Osteoblast (primary cell): ENCODE measurements around the gene NOL6. TPM values are rescaled to one million over a fixed set of nuclear protein-coding genes. Genes with fewer than 3 reads are reported as not detected.

Experiments
- DNase-seq: peaks from one replicate; pipeline ENCODE4 v3.0.0; 2011; ENCODE audit warnings: low spot score, mixed read lengths; ENCODE audit not compliant: insufficient read length; ENCODE audit errors: missing footprints
- H2AFZ ChIP-seq: 2 replicates; pipeline ENCODE4 v1.6.0; 2011; ENCODE audit warnings: mild to moderate bottlenecking, low read length
- H3K27ac ChIP-seq: 2 replicates; pipeline ENCODE4 v1.5.1; 2011; ENCODE audit warnings: mild to moderate bottlenecking, low read depth, low read length, moderate library complexity
- H3K27me3 ChIP-seq: 2 replicates; pipeline ENCODE4 v1.6.0; 2012; ENCODE audit warnings: mild to moderate bottlenecking, control low read depth, inconsistent platforms, low read length, moderate library complexity; ENCODE audit not compliant: insufficient read depth
- H3K36me3 ChIP-seq: 2 replicates; pipeline ENCODE4 v1.5.1; 2011; ENCODE audit warnings: mild to moderate bottlenecking, low read length, control low read depth, moderate library complexity; ENCODE audit not compliant: insufficient read depth
- H3K4me1 ChIP-seq: 2 replicates; pipeline ENCODE4 v1.5.1; 2011; ENCODE audit warnings: mild to moderate bottlenecking, low read length, control low read depth, moderate library complexity; ENCODE audit not compliant: insufficient read depth
- H3K4me2 ChIP-seq: 2 replicates; pipeline ENCODE4 v1.6.0; 2011; ENCODE audit warnings: mild to moderate bottlenecking, low read length; ENCODE audit not compliant: insufficient read depth
- H3K4me3 ChIP-seq: fragments of 200-600 bp; sonication (generic); 3 replicates; pipeline ENCODE4 v1.5.1; 2012; ENCODE audit warnings: mild to moderate bottlenecking, low read length, inconsistent platforms; ENCODE audit not compliant: insufficient read depth
- H3K79me2 ChIP-seq: 2 replicates; pipeline ENCODE4 v1.6.0; 2012; ENCODE audit warnings: mild to moderate bottlenecking, low read length, control low read depth, inconsistent platforms; ENCODE audit not compliant: insufficient read depth
- H3K9me3 ChIP-seq: 2 replicates; pipeline ENCODE4 v1.5.1; 2011; ENCODE audit warnings: low read depth, low read length, control low read depth
- H4K20me1 ChIP-seq: 2 replicates; pipeline ENCODE4 v1.6.0; 2012; ENCODE audit warnings: mild to moderate bottlenecking, low read length, control low read depth; ENCODE audit not compliant: insufficient read depth
- total RNA-seq: library from RNA; depleted of rRNA; stranded (reverse); fragments of >200 nt; gene quantifications from 2 replicates; pipeline ENCODE4 v1.2.3, GENCODE V29; 2012
- TF ChIP-seq, protein P1 (sequence below): IDR thresholded peaks from 2 replicates; pipeline ENCODE4 v1.5.1; 2011; ENCODE audit warnings: mild to moderate bottlenecking, low read depth, low read length, moderate library complexity; ENCODE audit errors: extremely low read depth

The NOL6 gene
- total RNA-seq, 1 donor = 23.5 TPM

DNA sequence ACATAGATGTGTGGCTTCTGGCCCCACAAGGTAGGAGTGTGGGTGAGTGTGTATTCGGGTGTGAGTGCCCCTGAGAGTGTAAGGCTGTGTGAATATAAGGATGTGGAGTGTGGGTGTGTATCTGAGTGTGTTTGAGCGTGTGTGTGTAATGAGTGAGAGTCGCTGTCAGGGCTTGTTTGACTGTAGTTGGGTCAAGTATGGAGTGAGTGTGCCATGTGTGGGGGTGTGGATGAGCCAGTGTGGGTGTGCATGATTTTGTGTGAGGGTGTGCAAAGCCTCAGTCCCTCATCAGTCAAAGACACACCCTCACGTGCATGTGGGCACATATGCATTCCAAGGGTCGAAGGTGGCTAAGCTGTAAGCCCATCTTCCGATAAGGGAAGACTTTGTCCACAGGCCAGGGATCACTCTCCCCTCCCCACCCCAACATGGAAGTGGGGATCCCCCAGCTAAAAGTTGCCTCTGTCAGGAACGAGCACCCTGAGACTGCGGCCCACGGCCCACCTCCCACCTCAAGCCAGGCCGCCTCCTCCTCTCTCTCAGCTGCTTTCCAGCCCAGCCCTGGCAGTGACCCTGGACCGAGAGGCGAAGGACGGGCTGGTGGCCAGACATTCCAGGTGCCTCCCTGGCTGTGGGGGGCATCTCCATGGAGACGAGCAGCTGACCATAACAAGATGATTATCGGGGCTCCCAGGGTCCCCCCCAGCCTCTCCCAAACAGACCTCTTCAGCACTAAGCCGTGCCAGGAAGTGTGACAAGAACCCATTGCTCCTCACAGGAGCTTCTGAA, 39.2 kb downstream of the NOL6 start:
- TF ChIP-seq, protein P1, sequence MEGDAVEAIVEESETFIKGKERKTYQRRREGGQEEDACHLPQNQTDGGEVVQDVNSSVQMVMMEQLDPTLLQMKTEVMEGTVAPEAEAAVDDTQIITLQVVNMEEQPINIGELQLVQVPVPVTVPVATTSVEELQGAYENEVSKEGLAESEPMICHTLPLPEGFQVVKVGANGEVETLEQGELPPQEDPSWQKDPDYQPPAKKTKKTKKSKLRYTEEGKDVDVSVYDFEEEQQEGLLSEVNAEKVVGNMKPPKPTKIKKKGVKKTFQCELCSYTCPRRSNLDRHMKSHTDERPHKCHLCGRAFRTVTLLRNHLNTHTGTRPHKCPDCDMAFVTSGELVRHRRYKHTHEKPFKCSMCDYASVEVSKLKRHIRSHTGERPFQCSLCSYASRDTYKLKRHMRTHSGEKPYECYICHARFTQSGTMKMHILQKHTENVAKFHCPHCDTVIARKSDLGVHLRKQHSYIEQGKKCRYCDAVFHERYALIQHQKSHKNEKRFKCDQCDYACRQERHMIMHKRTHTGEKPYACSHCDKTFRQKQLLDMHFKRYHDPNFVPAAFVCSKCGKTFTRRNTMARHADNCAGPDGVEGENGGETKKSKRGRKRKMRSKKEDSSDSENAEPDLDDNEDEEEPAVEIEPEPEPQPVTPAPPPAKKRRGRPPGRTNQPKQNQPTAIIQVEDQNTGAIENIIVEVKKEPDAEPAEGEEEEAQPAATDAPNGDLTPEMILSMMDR = no peak
- Histone ChIP-seq H3K27ac (no peak overlapping the region), H3K4me2 (no peak overlapping the region), H4K20me1 (no peaks in the 10 kb centered on the region), H2AFZ (no peak overlapping the region), H3K4me1 (no peaks in the 10 kb centered on the region), H3K4me3 (no peak overlapping the region), H3K79me2 (no peaks in the 10 kb centered on the region), H3K36me3 (no peaks in the 10 kb centered on the region), H3K27me3 (peaks cover 30% of the 10 kb centered on the region), H3K9me3 (no peaks in the 10 kb centered on the region)
- no peak for DNase-seq

DNA sequence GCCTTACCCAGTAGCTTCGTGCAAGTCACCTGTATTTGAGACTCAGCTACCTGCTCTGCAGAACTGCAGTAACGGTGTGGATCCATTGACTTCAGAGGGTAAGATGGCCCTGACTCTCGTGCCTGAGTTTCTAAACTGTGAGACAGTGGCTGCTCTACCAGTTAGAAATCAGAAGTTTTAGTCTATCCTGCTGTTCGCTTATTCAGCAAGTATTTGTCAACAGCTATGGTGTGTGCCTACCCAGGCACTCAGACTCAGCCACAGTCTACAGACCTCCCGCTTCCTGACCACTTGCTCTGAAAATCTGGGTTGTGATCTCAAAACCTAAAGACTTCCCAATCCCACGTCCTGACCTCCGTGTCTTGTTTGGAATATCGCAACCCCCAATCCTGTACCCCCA, 39.9 kb downstream of the NOL6 start:
- TF ChIP-seq, protein P1 = no peak

DNA sequence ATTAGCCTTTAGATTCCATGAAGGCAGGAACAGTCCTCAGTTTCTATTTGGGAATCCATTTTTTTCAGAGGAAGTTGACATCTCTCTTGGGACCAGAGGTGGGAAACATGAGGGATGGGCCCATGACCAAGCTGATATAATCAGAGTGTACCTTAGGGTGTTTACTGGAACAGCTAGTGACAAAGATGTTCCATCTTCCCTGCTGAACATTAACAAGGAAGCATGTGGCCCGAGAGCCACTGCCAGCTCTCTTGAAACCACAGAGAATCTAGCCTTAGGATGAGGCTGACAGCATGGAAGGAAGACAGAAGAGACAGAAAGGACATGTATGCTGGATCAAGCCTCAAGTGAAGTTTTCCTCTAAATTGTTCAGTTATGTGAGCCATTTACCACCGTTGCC, 42.3 kb downstream of the NOL6 start:
- Histone ChIP-seq H3K27ac (no peak overlapping the region), H3K79me2 (no peaks in the 10 kb centered on the region), H4K20me1 (no peaks in the 10 kb centered on the region), H3K4me1 (no peaks in the 10 kb centered on the region), H3K4me2 (no peak overlapping the region), H3K4me3 (no peak overlapping the region), H3K9me3 (no peaks in the 10 kb centered on the region), H3K36me3 (no peaks in the 10 kb centered on the region), H3K27me3 (peaks cover 21% of the 10 kb centered on the region), H2AFZ (no peak overlapping the region)
- no peak for DNase-seq
- TF ChIP-seq, protein P1 = no peak

More for the DNA sequence above, 39.9 kb downstream of the NOL6 start:
- H3K27me3 ChIP-seq = peaks cover 25% of the 10 kb centered on the region
- no peaks in the 10 kb centered on the region for H3K36me3 ChIP-seq
- DNase-seq = no peak
- no peak overlapping the region for H3K4me2 ChIP-seq
- no peak overlapping the region for H3K27ac ChIP-seq
- H3K4me3 ChIP-seq = no peak overlapping the region
- H2AFZ ChIP-seq = no peak overlapping the region
- H3K9me3 ChIP-seq = no peaks in the 10 kb centered on the region
- H3K79me2 ChIP-seq = no peaks in the 10 kb centered on the region
- no peaks in the 10 kb centered on the region for H3K4me1 ChIP-seq
- H4K20me1 ChIP-seq = no peaks in the 10 kb centered on the region

DNA sequence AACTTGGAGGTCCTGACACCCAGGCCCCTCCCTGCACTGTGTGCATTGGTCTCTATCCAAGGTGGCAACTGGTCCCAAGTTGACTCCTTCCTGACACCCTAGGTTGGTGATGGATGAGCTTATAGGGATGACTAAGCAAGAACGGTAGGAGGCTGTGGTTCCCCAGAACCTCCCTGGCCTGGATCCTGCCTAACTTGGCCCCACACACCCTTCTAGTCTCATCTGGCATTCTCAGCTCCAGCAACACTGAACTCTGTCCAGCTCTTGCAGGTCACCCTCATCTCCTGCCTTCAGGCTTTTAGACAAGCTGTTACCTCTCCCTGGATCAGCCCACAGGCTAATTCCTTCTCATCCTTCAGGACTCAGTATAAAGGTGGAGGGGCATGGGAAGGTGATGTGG, 42.8 kb downstream of the NOL6 start:
- H3K27ac ChIP-seq = no peak overlapping the region
- no peak overlapping the region for H3K4me3 ChIP-seq
- peak; percentile 65 for DNase-seq

More for the DNA sequence above, 42.8 kb downstream of the NOL6 start:
- Histone ChIP-seq H3K9me3 (no peaks in the 10 kb centered on the region), H3K4me2 (no peak overlapping the region), H3K4me1 (no peaks in the 10 kb centered on the region), H4K20me1 (no peaks in the 10 kb centered on the region), H3K27me3 (peaks cover 17% of the 10 kb centered on the region), H3K36me3 (no peaks in the 10 kb centered on the region), H3K79me2 (no peaks in the 10 kb centered on the region), H2AFZ (no peak overlapping the region)
- TF ChIP-seq, protein P1 = no peak
